ENCODE measurements around the gene TAF10.

TAF10 gene

GRCh38 chr11:6615882-6616585 is 4.0 kb upstream of the TAF10 start:
- Histone ChIP-seq H3K4me1 (ENCODE audit: insufficient read depth, low read length) (peaks cover 28% of the 10 kb centered on the region), H3K9me3 (ENCODE audit: low read length) (no peaks in the 10 kb centered on the region), H3K36me3 (ENCODE audit: insufficient read depth, low read length) (peaks cover 14% of the 10 kb centered on the region), H3K4me3 (ENCODE audit: low read length) (no peak overlapping the region), H2AFZ (ENCODE audit: low read depth, low read length) (no peak overlapping the region), H3K27me3 (ENCODE audit: insufficient read depth, low read length) (no peaks in the 10 kb centered on the region)

DNA sequence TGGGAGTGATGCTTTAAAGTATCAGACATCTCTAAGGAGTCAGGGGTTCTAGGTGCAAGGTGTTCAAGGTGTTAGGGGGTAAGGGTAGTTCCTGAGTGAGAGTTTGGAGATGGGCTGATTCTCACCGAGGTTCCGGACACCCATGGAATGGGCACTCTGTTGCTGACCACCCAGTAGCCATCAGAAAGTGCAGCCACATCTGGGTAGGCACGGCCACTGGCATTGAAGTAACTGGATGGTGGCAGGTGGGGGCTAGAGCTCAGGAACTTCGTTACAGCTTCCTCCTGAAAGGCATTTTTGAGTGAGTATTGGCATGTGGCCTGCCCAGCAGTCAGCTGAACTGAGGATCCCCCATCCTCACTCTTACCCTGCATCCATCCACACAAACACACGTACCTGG is 3.0 kb upstream of the TAF10 start:
- Histone ChIP-seq H3K36me3 (ENCODE audit: insufficient read depth, low read length) (peaks cover 24% of the 10 kb centered on the region), H2AFZ (ENCODE audit: low read depth, low read length) (no peak overlapping the region), H3K4me3 (ENCODE audit: low read length) (no peak overlapping the region)

GRCh38 chr11:6614446-6614845 is 2.4 kb upstream of the TAF10 start:
- H3K36me3 ChIP-seq (ENCODE audit: insufficient read depth, low read length) = peaks cover 30% of the 10 kb centered on the region
- H3K4me1 ChIP-seq (ENCODE audit: insufficient read depth, low read length) = peaks cover 27% of the 10 kb centered on the region
- H3K4me3 ChIP-seq (ENCODE audit: low read length) = no peak overlapping the region
- H3K27me3 ChIP-seq (ENCODE audit: insufficient read depth, low read length) = no peaks in the 10 kb centered on the region
- H2AFZ ChIP-seq (ENCODE audit: low read depth, low read length) = no peak overlapping the region
- H3K9me3 ChIP-seq (ENCODE audit: low read length) = no peaks in the 10 kb centered on the region

More for the DNA sequence above, 3.0 kb upstream of the TAF10 start:
- H3K27me3 ChIP-seq (ENCODE audit: insufficient read depth, low read length) = no peaks in the 10 kb centered on the region
- H3K9me3 ChIP-seq (ENCODE audit: low read length) = no peaks in the 10 kb centered on the region
- H3K4me1 ChIP-seq (ENCODE audit: insufficient read depth, low read length) = peaks cover 30% of the 10 kb centered on the region

DNA sequence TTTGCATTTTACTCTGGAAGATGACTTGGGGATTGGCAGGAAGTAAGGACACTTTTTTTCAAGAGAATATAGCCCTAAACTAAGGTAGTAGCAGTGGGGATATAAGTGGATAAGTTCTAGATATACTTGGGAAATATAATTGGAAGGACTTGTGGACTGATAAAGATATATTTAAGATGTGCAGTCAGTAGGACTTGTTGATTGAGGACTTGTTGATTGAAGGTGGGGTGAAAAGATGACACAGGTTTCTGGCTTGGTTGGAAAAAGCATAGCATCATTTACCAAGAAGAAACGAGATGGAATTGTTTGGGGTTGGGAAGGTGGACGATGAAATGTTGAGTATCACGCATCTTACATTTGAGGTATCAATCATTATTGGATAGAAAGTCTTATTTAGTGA is 1.5 kb upstream of the TAF10 start:
- no peaks in the 10 kb centered on the region for H3K27me3 ChIP-seq (ENCODE audit: insufficient read depth, low read length)
- peaks cover 39% of the 10 kb centered on the region for H3K36me3 ChIP-seq (ENCODE audit: insufficient read depth, low read length)
- H3K4me3 ChIP-seq (ENCODE audit: low read length) = no peak overlapping the region
- no peak overlapping the region for H2AFZ ChIP-seq (ENCODE audit: low read depth, low read length)
- H3K9me3 ChIP-seq (ENCODE audit: low read length) = no peaks in the 10 kb centered on the region
- peaks cover 22% of the 10 kb centered on the region for H3K4me1 ChIP-seq (ENCODE audit: insufficient read depth, low read length)

- H3K36me3 ChIP-seq (ENCODE audit: insufficient read depth, low read length) = peaks cover 49% of the 10 kb centered on the region
- peak overlapping the region; percentile 71 for H3K4me3 ChIP-seq (ENCODE audit: low read length)
- no peaks in the 10 kb centered on the region for H3K27me3 ChIP-seq (ENCODE audit: insufficient read depth, low read length)
- H2AFZ ChIP-seq (ENCODE audit: low read depth, low read length) = no peak overlapping the region
- H3K9me3 ChIP-seq (ENCODE audit: low read length) = no peaks in the 10 kb centered on the region
- peaks cover 27% of the 10 kb centered on the region for H3K4me1 ChIP-seq (ENCODE audit: insufficient read depth, low read length)
Measured at GRCh38 chr11:6611963-6612212, 128 bp downstream of the TAF10 start.

DNA sequence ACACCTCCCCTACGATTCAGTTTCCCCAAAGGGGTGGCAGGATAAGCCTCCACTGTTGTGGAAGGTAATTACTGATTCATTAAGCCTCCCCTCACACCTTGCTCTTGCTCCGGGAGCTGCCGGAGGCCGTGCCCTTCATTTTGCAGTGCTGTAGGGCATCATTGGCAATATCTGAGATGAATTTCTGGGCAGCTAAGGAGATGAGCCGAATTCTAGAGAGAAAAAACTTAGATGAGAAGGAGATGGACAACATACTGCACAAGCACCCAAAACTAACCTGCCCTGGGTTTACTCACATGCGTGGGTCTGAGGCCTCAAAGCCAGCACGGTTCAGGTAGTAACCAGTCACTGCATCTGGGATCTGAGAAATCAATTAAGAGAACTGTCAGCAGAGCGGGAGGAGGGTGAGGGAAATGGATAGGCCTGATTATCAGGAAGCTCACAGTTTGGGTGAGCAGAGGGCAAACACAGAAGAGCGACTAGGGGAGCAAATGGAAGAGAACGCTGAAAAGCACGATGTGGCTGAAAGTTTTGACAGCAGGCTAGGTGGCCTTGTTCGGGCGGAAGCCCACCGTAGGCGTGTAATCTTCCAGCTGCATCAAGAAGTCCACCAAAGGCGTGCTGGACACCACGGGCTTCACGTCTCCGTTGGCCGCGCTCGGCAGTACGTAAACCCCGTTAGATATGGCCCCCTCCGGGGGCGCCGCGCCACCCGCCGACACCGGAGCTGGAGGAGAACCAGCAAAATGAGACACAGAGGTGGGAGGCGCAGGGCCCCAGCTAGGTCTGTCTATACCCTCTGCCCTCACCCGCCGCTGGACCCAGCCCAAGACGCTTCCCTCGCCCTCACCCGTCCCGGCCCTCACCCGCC is 689 bp downstream of the TAF10 start:
- Histone ChIP-seq H3K4me3 (ENCODE audit: low read length) (peak overlapping the region; percentile 71), H3K9me3 (ENCODE audit: low read length) (no peaks in the 10 kb centered on the region), H3K36me3 (ENCODE audit: insufficient read depth, low read length) (peaks cover 46% of the 10 kb centered on the region), H3K27me3 (ENCODE audit: insufficient read depth, low read length) (no peaks in the 10 kb centered on the region), H2AFZ (ENCODE audit: low read depth, low read length) (no peak overlapping the region), H3K4me1 (ENCODE audit: insufficient read depth, low read length) (peaks cover 32% of the 10 kb centered on the region)

- H3K27me3 ChIP-seq (ENCODE audit: insufficient read depth, low read length) = no peaks in the 10 kb centered on the region
- H3K4me3 ChIP-seq (ENCODE audit: low read length) = no peak overlapping the region
- H3K9me3 ChIP-seq (ENCODE audit: low read length) = no peaks in the 10 kb centered on the region
- peaks cover 46% of the 10 kb centered on the region for H3K36me3 ChIP-seq (ENCODE audit: insufficient read depth, low read length)
- H3K4me1 ChIP-seq (ENCODE audit: insufficient read depth, low read length) = peaks cover 37% of the 10 kb centered on the region
- H2AFZ ChIP-seq (ENCODE audit: low read depth, low read length) = no peak overlapping the region
Measured at GRCh38 chr11:6610591-6610990, 1.4 kb downstream of the TAF10 start.

GRCh38 chr11:6609502-6610015 is 2.5 kb downstream of the TAF10 start:
- H3K36me3 ChIP-seq (ENCODE audit: insufficient read depth, low read length) = peaks cover 41% of the 10 kb centered on the region
- peaks cover 47% of the 10 kb centered on the region for H3K4me1 ChIP-seq (ENCODE audit: insufficient read depth, low read length)
- H3K9me3 ChIP-seq (ENCODE audit: low read length) = no peaks in the 10 kb centered on the region

GRCh38 chr11:6608726-6609501 is 3.1 kb downstream of the TAF10 start:
- Histone ChIP-seq H3K36me3 (ENCODE audit: insufficient read depth, low read length) (peaks cover 41% of the 10 kb centered on the region), H2AFZ (ENCODE audit: low read depth, low read length) (no peak overlapping the region), H3K4me1 (ENCODE audit: insufficient read depth, low read length) (peaks cover 49% of the 10 kb centered on the region), H3K4me3 (ENCODE audit: low read length) (no peak overlapping the region), H3K27me3 (ENCODE audit: insufficient read depth, low read length) (no peaks in the 10 kb centered on the region), H3K9me3 (ENCODE audit: low read length) (no peaks in the 10 kb centered on the region)

More at GRCh38 chr11:6609502-6610015, 2.5 kb downstream of the TAF10 start:
- Histone ChIP-seq H3K4me3 (ENCODE audit: low read length) (no peak overlapping the region), H3K27me3 (ENCODE audit: insufficient read depth, low read length) (no peaks in the 10 kb centered on the region), H2AFZ (ENCODE audit: low read depth, low read length) (no peak overlapping the region)

DNA sequence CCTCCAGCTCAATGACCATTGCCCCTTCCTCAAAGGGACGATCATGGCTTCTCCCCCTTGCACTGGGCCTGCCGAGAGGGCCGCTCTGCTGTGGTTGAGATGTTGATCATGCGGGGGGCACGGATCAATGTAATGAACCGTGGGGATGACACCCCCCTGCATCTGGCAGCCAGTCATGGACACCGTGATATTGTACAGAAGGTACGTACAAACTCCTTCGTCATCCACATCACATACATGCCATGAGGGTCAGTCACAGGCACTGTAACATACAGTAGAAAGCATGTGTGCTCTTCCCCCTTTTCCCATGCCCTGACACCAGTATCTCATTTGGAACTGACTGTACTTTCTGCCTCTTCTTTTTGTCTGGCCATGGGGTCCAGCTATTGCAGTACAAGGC is 4.0 kb downstream of the TAF10 start:
- Histone ChIP-seq H2AFZ (ENCODE audit: low read depth, low read length) (no peak overlapping the region), H3K9me3 (ENCODE audit: low read length) (no peaks in the 10 kb centered on the region), H3K36me3 (ENCODE audit: insufficient read depth, low read length) (peaks cover 41% of the 10 kb centered on the region), H3K4me3 (ENCODE audit: low read length) (no peak overlapping the region), H3K27me3 (ENCODE audit: insufficient read depth, low read length) (no peaks in the 10 kb centered on the region), H3K4me1 (ENCODE audit: insufficient read depth, low read length) (peaks cover 47% of the 10 kb centered on the region)

- Histone ChIP-seq H3K36me3 (ENCODE audit: insufficient read depth, low read length) (peaks cover 41% of the 10 kb centered on the region), H3K27me3 (ENCODE audit: insufficient read depth, low read length) (no peaks in the 10 kb centered on the region), H3K9me3 (ENCODE audit: low read length) (no peaks in the 10 kb centered on the region), H3K4me3 (ENCODE audit: low read length) (no peak overlapping the region), H3K4me1 (ENCODE audit: insufficient read depth, low read length) (peaks cover 45% of the 10 kb centered on the region), H2AFZ (ENCODE audit: low read depth, low read length) (no peak overlapping the region)
Measured at GRCh38 chr11:6607190-6607795, 4.7 kb downstream of the TAF10 start.

GRCh38 chr11:6606471-6607189 is 5.4 kb downstream of the TAF10 start:
- Histone ChIP-seq H2AFZ (ENCODE audit: low read depth, low read length) (no peak overlapping the region), H3K4me1 (ENCODE audit: insufficient read depth, low read length) (peaks cover 51% of the 10 kb centered on the region), H3K4me3 (ENCODE audit: low read length) (peak overlapping the region; percentile 11), H3K27me3 (ENCODE audit: insufficient read depth, low read length) (no peaks in the 10 kb centered on the region), H3K36me3 (ENCODE audit: insufficient read depth, low read length) (peaks cover 44% of the 10 kb centered on the region), H3K9me3 (ENCODE audit: low read length) (no peaks in the 10 kb centered on the region)

All from neuron (in vitro differentiated cells).